22Rv1 (cell line): ENCODE results near the gene TGFB1I1.

ENCODE experiments used
- CTCF ChIP-seq: fragments of 450-650 bp; IDR thresholded peaks from 2 replicates; pipeline ENCODE4 v1.5.1; 2017; ENCODE audit warnings: mild to moderate bottlenecking
- ZFX ChIP-seq: fragments of 450-650 bp; IDR thresholded peaks from 2 replicates; pipeline ENCODE4 v1.6.1; 2017; ENCODE audit warnings: antibody characterized with exemption, borderline replicate concordance

GRCh38 chr16:31489616-31490584 is 17.9 kb downstream of the TGFB1I1 start:
- TF ChIP-seq CTCF (no peak), ZFX (no peak)
